ENCODE results near the gene COBL.

Gene COBL

GRCh38 chr7:50978633-50979215 lies 337.9 kb downstream of the COBL start:
- DNase-seq (ENCODE audit: low read depth) = no peak
- peak; percentile 33 for TF ChIP-seq CTCF (IDR thresholded peaks at IDR 0.05; ENCODE audit: control insufficient read depth, insufficient read depth, low read depth, low read length, missing control alignments)
- no peak overlapping the region for H3K4me3 ChIP-seq (ENCODE audit: control insufficient read depth, low read depth, low read length)

GRCh38 chr7:50977421-50977820 lies 339.2 kb downstream of the COBL start:
- TF ChIP-seq CTCF (IDR thresholded peaks at IDR 0.05; ENCODE audit: control insufficient read depth, insufficient read depth, low read depth, low read length, missing control alignments) = no peak
- DNase-seq (ENCODE audit: low read depth) = no peak
- H3K4me3 ChIP-seq (ENCODE audit: control insufficient read depth, low read depth, low read length) = no peak overlapping the region

GRCh38 chr7:50976064-50976463 lies 340.5 kb downstream of the COBL start:
- no peak for TF ChIP-seq CTCF (IDR thresholded peaks at IDR 0.05; ENCODE audit: control insufficient read depth, insufficient read depth, low read depth, low read length, missing control alignments)
- no peak overlapping the region for H3K4me3 ChIP-seq (ENCODE audit: control insufficient read depth, low read depth, low read length)
- no peak for DNase-seq (ENCODE audit: low read depth)

- DNase-seq (ENCODE audit: low read depth) = no peak
- no peak for TF ChIP-seq CTCF (IDR thresholded peaks at IDR 0.05; ENCODE audit: control insufficient read depth, insufficient read depth, low read depth, low read length, missing control alignments)
- no peak overlapping the region for H3K4me3 ChIP-seq (ENCODE audit: control insufficient read depth, low read depth, low read length)
Measured at GRCh38 chr7:50974240-50974639, 342.4 kb downstream of the COBL start.

GRCh38 chr7:50973814-50974213 lies 342.8 kb downstream of the COBL start:
- DNase-seq (ENCODE audit: low read depth) = no peak
- no peak for TF ChIP-seq CTCF (IDR thresholded peaks at IDR 0.05; ENCODE audit: control insufficient read depth, insufficient read depth, low read depth, low read length, missing control alignments)
- H3K4me3 ChIP-seq (ENCODE audit: control insufficient read depth, low read depth, low read length) = no peak overlapping the region

- no peak overlapping the region for H3K4me3 ChIP-seq (ENCODE audit: control insufficient read depth, low read depth, low read length)
- DNase-seq (ENCODE audit: low read depth) = no peak
- TF ChIP-seq CTCF (IDR thresholded peaks at IDR 0.05; ENCODE audit: control insufficient read depth, insufficient read depth, low read depth, low read length, missing control alignments) = no peak
Measured at GRCh38 chr7:50970092-50970491, 346.5 kb downstream of the COBL start.
